Measurements from ENCODE around the gene CREBRF. TPM values are rescaled to one million over a fixed set of nuclear protein-coding genes. Genes with fewer than 3 reads are reported as not detected.

The CREBRF gene
- total and polyA plus RNA-seq, 9 of the 15 experiments (the other 6 are each of a cell fraction or from before 2014, with no cell fraction given), result 1.1 to 4.9 (median 2.9) TPM

DNA sequence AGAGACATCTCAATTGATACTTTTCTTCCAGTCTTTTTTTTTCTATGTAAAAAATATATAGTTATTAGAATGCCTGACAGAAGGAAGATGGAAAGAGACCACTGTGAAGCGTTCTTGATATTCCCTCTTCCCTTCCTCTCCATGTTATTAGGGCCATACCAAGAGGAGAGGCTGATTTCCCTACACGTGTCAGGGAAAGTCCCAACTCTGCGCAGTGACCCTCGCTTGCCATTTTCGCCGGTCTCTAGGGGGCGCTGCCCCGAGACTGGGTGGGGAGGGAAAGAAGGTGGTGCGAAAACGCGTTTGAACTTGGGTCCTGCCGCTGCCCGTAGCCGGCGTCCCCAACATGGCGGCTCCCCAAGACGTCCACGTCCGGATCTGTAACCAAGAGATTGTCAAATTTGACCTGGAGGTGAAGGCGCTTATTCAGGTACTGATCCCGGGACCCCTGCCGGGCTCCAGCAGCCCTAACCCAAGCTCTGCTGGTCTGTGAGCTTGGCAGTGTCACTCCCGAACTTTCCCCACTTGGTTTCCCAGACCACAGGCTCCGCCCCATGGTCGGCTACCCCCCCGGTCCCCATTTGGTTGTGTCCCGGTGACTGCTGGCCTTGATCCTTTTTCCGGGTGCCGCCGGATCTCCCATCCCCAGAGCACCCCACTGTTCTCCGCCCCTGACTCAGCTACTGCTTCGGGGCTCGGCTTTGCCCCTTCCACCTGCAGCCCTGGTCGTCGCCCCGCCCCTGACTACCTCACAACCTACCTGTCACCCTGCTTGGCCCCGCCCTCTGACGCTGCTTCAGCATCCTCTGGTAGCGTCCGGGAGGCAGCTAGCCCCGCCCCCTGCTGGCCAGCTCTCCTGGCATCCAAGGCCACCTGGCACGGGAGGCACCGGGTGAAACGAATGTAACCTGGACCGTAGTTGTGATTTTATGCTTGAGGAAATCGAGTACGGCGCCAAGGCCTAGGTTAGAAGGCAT is 88.3 kb downstream of the CREBRF start, which contains the start of gene BNIP1 (continued):
- TF ChIP-seq MCM2 (IDR thresholded peaks at IDR 0.05; ENCODE audit: low read depth), result no peak
- TF ChIP-seq POLR2H (tag; IDR thresholded peaks at IDR 0.05; ENCODE audit: low read depth), result no peak
- TF ChIP-seq ZNF384 (IDR thresholded peaks at IDR 0.05; ENCODE audit: low read depth, low read length), result peak; percentile 21; the same call in 1 of the 2 replicates
- TF ChIP-seq ELF4 (CRISPR knock-in tag; IDR thresholded peaks at IDR 0.05), result no peak
- TF ChIP-seq IFI16 (CRISPR knock-in tag; IDR thresholded peaks at IDR 0.05), result no peak
- no peak for TF ChIP-seq ZNF174 (CRISPR knock-in tag; IDR thresholded peaks at IDR 0.05)
- TF ChIP-seq TRIM28 (IDR thresholded peaks at IDR 0.05), result no peak
- TF ChIP-seq RBM34 (IDR thresholded peaks at IDR 0.05; ENCODE audit: borderline replicate concordance, insufficient read depth, low read length), result no peak
- TF ChIP-seq, protein P1, sequence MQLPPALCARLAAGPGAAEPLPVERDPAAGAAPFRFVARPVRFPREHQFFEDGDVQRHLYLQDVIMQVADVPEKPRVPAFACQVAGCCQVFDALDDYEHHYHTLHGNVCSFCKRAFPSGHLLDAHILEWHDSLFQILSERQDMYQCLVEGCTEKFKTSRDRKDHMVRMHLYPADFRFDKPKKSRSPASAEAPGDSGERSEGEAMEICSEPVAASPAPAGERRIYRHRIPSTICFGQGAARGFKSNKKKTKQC (CRISPR knock-in tag; IDR thresholded peaks at IDR 0.05), result peak; percentile 39; the same call in 1 of the 2 replicates
- TF ChIP-seq KDM2B (CRISPR knock-in tag; IDR thresholded peaks at IDR 0.05), result no peak
- no peak for TF ChIP-seq PHB (CRISPR knock-in tag; IDR thresholded peaks at IDR 0.05)
- no peak for TF ChIP-seq MAFF (IDR thresholded peaks at IDR 0.05; ENCODE audit: low read length)
- no peak for TF ChIP-seq MED1 (CRISPR knock-in tag; IDR thresholded peaks at IDR 0.05; ENCODE audit: borderline replicate concordance)
- no peak for TF ChIP-seq DMBX1 (CRISPR knock-in tag; IDR thresholded peaks at IDR 0.05; ENCODE audit: borderline replicate concordance)
- no peak for TF ChIP-seq MTF1 (CRISPR knock-in tag; IDR thresholded peaks at IDR 0.05; ENCODE audit: borderline replicate concordance)
- TF ChIP-seq, protein P2, sequence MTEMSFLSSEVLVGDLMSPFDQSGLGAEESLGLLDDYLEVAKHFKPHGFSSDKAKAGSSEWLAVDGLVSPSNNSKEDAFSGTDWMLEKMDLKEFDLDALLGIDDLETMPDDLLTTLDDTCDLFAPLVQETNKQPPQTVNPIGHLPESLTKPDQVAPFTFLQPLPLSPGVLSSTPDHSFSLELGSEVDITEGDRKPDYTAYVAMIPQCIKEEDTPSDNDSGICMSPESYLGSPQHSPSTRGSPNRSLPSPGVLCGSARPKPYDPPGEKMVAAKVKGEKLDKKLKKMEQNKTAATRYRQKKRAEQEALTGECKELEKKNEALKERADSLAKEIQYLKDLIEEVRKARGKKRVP (CRISPR knock-in tag; IDR thresholded peaks at IDR 0.05), result no peak
- TF ChIP-seq BRCA1 (IDR thresholded peaks at IDR 0.05), result no peak
- TF ChIP-seq BRCA1 (CRISPR knock-in tag; IDR thresholded peaks at IDR 0.05), result no peak
- peak; percentile 66 for TF ChIP-seq SOX6 (IDR thresholded peaks at IDR 0.05)
- TF ChIP-seq LCOR (CRISPR knock-in tag; IDR thresholded peaks at IDR 0.05), result 0 out of 2 replicates have a peak, but pooled peaks have one; percentile 21
- TF ChIP-seq, protein P3, sequence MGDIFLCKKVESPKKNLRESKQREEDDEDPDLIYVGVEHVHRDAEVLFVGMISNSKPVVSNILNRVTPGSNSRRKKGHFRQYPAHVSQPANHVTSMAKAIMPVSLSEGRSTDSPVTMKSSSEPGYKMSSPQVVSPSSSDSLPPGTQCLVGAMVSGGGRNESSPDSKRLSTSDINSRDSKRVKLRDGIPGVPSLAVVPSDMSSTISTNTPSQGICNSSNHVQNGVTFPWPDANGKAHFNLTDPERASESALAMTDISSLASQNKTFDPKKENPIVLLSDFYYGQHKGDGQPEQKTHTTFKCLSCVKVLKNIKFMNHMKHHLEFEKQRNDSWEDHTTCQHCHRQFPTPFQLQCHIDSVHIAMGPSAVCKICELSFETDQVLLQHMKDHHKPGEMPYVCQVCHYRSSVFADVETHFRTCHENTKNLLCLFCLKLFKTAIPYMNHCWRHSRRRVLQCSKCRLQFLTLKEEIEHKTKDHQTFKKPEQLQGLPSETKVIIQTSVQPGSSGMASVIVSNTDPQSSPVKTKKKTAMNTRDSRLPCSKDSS (IDR thresholded peaks at IDR 0.05; ENCODE audit: low read depth, partially characterized antibody), result no peak
- no peak for TF ChIP-seq ZNF436 (CRISPR knock-in tag; IDR thresholded peaks at IDR 0.05)
- peak; percentile 86 to 98 (median 98) for TF ChIP-seq YY1 (IDR thresholded peaks at IDR 0.05; ENCODE audit: borderline replicate concordance in 1 of 3, control insufficient read depth in 1 of 3, extremely low read depth in 1 of 3, insufficient read depth in 3 of 3, insufficient read length in 1 of 3, insufficient replicate concordance in 2 of 3, low read depth in 1 of 3, low read length in 2 of 3)
- TF ChIP-seq GTF2E2 (tag; IDR thresholded peaks at IDR 0.05), result no peak; the same call in 1 of the 2 replicates
- TF ChIP-seq MAFG (tag; conservative IDR thresholded peaks at IDR 0.05), result no peak
- TF ChIP-seq, protein P4, sequence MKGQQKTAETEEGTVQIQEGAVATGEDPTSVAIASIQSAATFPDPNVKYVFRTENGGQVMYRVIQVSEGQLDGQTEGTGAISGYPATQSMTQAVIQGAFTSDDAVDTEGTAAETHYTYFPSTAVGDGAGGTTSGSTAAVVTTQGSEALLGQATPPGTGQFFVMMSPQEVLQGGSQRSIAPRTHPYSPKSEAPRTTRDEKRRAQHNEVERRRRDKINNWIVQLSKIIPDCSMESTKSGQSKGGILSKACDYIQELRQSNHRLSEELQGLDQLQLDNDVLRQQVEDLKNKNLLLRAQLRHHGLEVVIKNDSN (CRISPR knock-in tag; IDR thresholded peaks at IDR 0.05), result no peak
